Neuronal stem cell (in vitro differentiated cells): Measurements from ENCODE around the gene OTOGL.

Experiments
- DNase-seq: peaks from one replicate; pipeline ENCODE4 v3.0.0-alpha.2; 2013; ENCODE audit warnings: low spot score
- H2AFZ ChIP-seq: one replicate; pipeline ENCODE4 v1.6.1; 2013; ENCODE audit warnings: mild to moderate bottlenecking, low read length, inconsistent platforms
- H2AK5ac ChIP-seq: 2 replicates; pipeline ENCODE4 v1.6.1; 2013; ENCODE audit warnings: low read depth, mild to moderate bottlenecking, inconsistent platforms, low read length, moderate library complexity, mixed read lengths
- H2BK120ac ChIP-seq: 2 replicates; pipeline ENCODE4 v1.6.1; 2013; ENCODE audit warnings: low read depth, mild to moderate bottlenecking, inconsistent platforms, low read length, moderate library complexity, mixed read lengths
- H2BK12ac ChIP-seq: one replicate; pipeline ENCODE4 v1.6.1; 2013; ENCODE audit warnings: low read length, inconsistent platforms
- H2BK15ac ChIP-seq: 2 replicates; pipeline ENCODE4 v1.6.1; 2013; ENCODE audit warnings: mild to moderate bottlenecking, low read length, inconsistent platforms, mixed read lengths
- H2BK5ac ChIP-seq: one replicate; pipeline ENCODE4 v1.6.1; 2013; ENCODE audit warnings: inconsistent platforms, mild to moderate bottlenecking, low read length, moderate library complexity
- H3K14ac ChIP-seq: one replicate; pipeline ENCODE4 v1.6.1; 2013; ENCODE audit warnings: low read length, inconsistent platforms
- H3K18ac ChIP-seq: 2 replicates; pipeline ENCODE4 v1.6.1; 2013; ENCODE audit warnings: low read length, inconsistent platforms
- H3K23ac ChIP-seq: 2 replicates; pipeline ENCODE4 v1.6.1; 2013; ENCODE audit warnings: low read depth, mild to moderate bottlenecking, mixed read lengths, low read length, inconsistent platforms; ENCODE audit not compliant: poor library complexity
- H3K27ac ChIP-seq: replicated peaks from 3 replicates; pipeline ENCODE4 v1.5.1; 2013; ENCODE audit warnings: low read length, inconsistent platforms
- H3K27me3 ChIP-seq, 3 experiments: 2 replicates each; pipeline ENCODE4 v1.6.1; 2013; ENCODE audit warnings: low read length in 3 of 3, mild to moderate bottlenecking in 2 of 3, inconsistent platforms in 1 of 3, low read depth in 1 of 3, mixed read lengths in 1 of 3, moderate library complexity in 1 of 3; ENCODE audit not compliant: control insufficient read depth in 3 of 3, insufficient read depth in 3 of 3
- H3K36me3 ChIP-seq, 2 donors: replicated peaks in 1 of 2; 2 replicates each; pipeline ENCODE4 v1.6.1; 2013; ENCODE audit warnings: low read length in 2 of 2; ENCODE audit not compliant: control insufficient read depth in 2 of 2, insufficient read depth in 2 of 2
- H3K4ac ChIP-seq: 2 replicates; pipeline ENCODE4 v1.6.1; 2013; ENCODE audit warnings: inconsistent platforms, mild to moderate bottlenecking, low read length, moderate library complexity
- H3K4me1 ChIP-seq, 2 donors: 1 replicate in 1 of 2; 2 replicates in 1 of 2; pipeline ENCODE4 v1.6.1; 2013; ENCODE audit warnings: low read length in 2 of 2, low read depth in 1 of 2; ENCODE audit not compliant: control insufficient read depth in 2 of 2, insufficient read depth in 1 of 2
- H3K4me2 ChIP-seq: one replicate; pipeline ENCODE4 v1.6.1; 2013; ENCODE audit warnings: mild to moderate bottlenecking, low read length, inconsistent platforms; ENCODE audit not compliant: insufficient read depth, poor library complexity, severe bottlenecking
- H3K4me3 ChIP-seq, 2 donors: 2 replicates each; pipeline ENCODE4 v1.5.1; 2013; ENCODE audit warnings: low read length in 2 of 2, mild to moderate bottlenecking in 2 of 2, inconsistent platforms in 1 of 2, moderate library complexity in 1 of 2
- H3K79me1 ChIP-seq: one replicate; pipeline ENCODE4 v1.6.1; 2013; ENCODE audit warnings: low read depth, mild to moderate bottlenecking, inconsistent platforms, low read length, moderate library complexity
- H3K9ac ChIP-seq: one replicate; pipeline ENCODE4 v1.6.1; 2013; ENCODE audit warnings: mild to moderate bottlenecking, low read depth, low read length, inconsistent platforms; ENCODE audit not compliant: poor library complexity
- H3K9me3 ChIP-seq, 2 donors: replicated peaks in 1 of 2; 2 replicates each; pipeline versions ENCODE3 to v1.6.1; 2013; ENCODE audit warnings: low read length in 2 of 2, mild to moderate bottlenecking in 2 of 2, inconsistent platforms in 1 of 2, low read depth in 1 of 2, mixed read lengths in 1 of 2, moderate library complexity in 1 of 2; ENCODE audit not compliant: control insufficient read depth in 2 of 2, insufficient read depth in 1 of 2
- H4K8ac ChIP-seq: one replicate; pipeline ENCODE4 v1.6.1; 2013; ENCODE audit warnings: low read depth, mild to moderate bottlenecking, inconsistent platforms, low read length, moderate library complexity
- H4K91ac ChIP-seq: one replicate; pipeline ENCODE4 v1.6.1; 2013; ENCODE audit warnings: low read length, low read depth, mild to moderate bottlenecking, inconsistent platforms; ENCODE audit not compliant: poor library complexity
- WGBS, 2 donors: extraction: QIAGEN DNeasy Blood & Tissue Kit; methylation state at CpG; one replicate each; pipeline ENCODE4 v1.1.7; 2013; ENCODE audit warnings: missing lambda C conversion rate in 2 of 2, mixed read lengths in 1 of 2; ENCODE audit not compliant: insufficient read length in 2 of 2, insufficient replicate concordance in 1 of 2; ENCODE audit errors: extremely low coverage in 2 of 2; 5-methylcytosine and 5-hydroxymethylcytosine counted together

Gene OTOGL

DNA sequence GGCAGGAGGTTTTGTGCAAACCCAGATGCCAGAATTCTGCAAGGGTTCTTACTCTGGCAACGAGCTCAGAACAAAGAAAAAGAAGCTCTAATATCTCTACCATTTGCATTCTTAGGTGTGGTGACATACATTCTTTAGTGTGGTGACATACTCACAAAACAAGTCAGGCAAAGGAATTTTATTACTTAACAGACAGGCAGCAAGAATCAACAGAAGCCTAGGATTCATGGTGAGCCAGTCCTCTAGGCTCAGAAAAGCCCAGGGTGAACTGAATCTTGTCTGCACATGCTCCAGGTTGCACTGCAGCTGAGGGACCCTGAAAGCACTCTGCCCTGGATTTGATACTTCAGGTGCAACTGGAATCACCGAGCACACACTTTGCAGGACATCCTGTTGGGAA, 222.3 kb downstream of the OTOGL start:
- no peak overlapping the region for H3K23ac ChIP-seq
- no peak overlapping the region for H2BK12ac ChIP-seq
- no peak for DNase-seq
- H2AFZ ChIP-seq, result no peak overlapping the region
- peaks cover 0 to 2% (median 0%) of the 10 kb centered on the region in 3 experiments for H3K27me3 ChIP-seq
- no peaks in the 10 kb centered on the region for H3K79me1 ChIP-seq
- H3K36me3 ChIP-seq, result no peaks in the 10 kb centered on the region
- H3K4me2 ChIP-seq, result no peak overlapping the region
- no peak overlapping the region for H4K8ac ChIP-seq
- no peak overlapping the region for H2AK5ac ChIP-seq
- no peak overlapping the region for H3K18ac ChIP-seq
- H2BK120ac ChIP-seq, result no peak overlapping the region
- no peak overlapping the region for H4K91ac ChIP-seq
- H3K9ac ChIP-seq, result no peak overlapping the region
- no peak overlapping the region for H3K14ac ChIP-seq
- H3K27ac ChIP-seq, result no peak overlapping the region
- no peak overlapping the region for H2BK5ac ChIP-seq
- H3K9me3 ChIP-seq, result no peaks in the 10 kb centered on the region
- H3K4ac ChIP-seq, result no peak overlapping the region
- H2BK15ac ChIP-seq, result no peak overlapping the region
- H3K4me3 ChIP-seq, result no peak overlapping the region
- WGBS, 2 donors, result no CpG with 5 or more reads among the region's 2 CpGs
- peaks cover 0 to 6% of the 10 kb centered on the region in 2 donors for H3K4me1 ChIP-seq

DNA sequence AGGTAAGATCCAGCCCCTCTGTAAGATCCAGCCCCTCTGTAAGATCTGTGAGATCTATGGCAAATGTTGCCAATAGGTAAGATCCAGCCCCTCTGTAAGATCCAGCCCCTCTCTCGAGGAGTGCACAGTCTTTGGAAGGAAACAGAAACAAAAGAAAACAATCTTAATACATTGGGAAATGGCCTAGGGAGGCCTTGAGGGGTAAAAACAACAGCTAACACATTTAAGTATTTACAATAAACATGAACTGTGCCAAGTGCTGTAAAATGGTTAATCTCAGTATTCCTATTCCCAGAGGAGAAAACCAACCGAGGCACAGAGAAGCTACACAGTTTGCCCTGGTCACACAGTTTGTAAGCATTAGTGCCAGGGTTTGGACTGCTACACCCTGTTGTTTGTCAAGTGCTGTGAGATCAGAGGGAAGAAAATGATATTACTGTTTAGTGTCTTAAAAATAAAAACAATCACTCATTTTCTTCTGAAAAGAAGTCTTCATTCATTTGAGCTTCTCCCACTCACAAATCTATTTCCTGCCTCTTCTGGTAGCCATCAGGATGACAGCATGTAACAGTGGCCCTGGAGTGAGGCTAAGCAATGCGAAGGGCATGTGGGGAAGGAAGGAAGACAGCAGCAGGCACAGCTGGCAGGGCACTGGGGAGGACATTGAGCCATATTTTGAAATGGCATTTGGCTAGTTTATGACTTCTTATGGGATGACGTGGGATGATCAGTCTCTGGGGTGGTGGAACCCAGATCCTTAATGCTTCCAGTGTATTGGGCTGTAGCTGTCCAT, 226.0 kb downstream of the OTOGL start:
- Histone ChIP-seq H3K18ac (no peak overlapping the region), H2AFZ (no peak overlapping the region), H3K27me3 (peaks cover 0 to 2% (median 0%) of the 10 kb centered on the region in 3 experiments), H3K23ac (no peak overlapping the region), H3K27ac (no peak overlapping the region), H2BK5ac (no peak overlapping the region), H3K9me3 (no peaks in the 10 kb centered on the region), H4K91ac (no peak overlapping the region), H3K36me3 (no peaks in the 10 kb centered on the region), H3K4me3 (no peak overlapping the region), H3K4me1 (peaks cover 0 to 4% of the 10 kb centered on the region in 2 donors), H3K9ac (no peak overlapping the region), H2BK120ac (no peak overlapping the region), H4K8ac (no peak overlapping the region), H2BK12ac (no peak overlapping the region), H3K4ac (no peak overlapping the region), H2AK5ac (no peak overlapping the region), H3K14ac (no peak overlapping the region), H3K4me2 (no peak overlapping the region), H2BK15ac (no peak overlapping the region), H3K79me1 (no peaks in the 10 kb centered on the region)
- no peak for DNase-seq
- no CpG with 5 or more reads among the region's 4 CpGs for whole genome bisulfite sequencing, 2 donors

DNA sequence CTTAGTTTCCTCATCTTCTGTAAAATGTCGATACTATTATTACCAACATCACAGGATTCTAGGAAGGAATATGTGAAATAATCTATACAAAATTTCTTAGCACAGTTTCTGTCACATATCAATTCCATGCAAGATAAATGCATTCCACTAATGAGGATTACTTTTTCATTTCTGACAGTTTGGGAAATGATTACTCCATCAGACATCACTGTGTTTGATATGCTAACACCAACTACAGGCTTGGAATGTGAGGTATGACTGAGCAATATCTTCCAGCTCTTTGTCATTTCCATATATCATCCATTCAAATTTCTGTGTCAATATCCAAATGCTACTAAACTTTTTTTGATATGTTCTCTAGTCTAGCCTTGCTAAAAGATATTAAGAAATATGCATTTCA, 233.5 kb downstream of the OTOGL start:
- DNase-seq, result no peak
- Histone ChIP-seq H3K9ac (no peak overlapping the region), H2BK120ac (no peak overlapping the region), H2AK5ac (no peak overlapping the region), H2BK15ac (no peak overlapping the region), H2BK5ac (no peak overlapping the region), H3K4me1 (no peaks in the 10 kb centered on the region), H3K23ac (no peak overlapping the region), H3K79me1 (no peaks in the 10 kb centered on the region), H3K18ac (no peak overlapping the region), H3K4ac (no peak overlapping the region), H3K14ac (no peak overlapping the region), H3K9me3 (no peaks in the 10 kb centered on the region), H2AFZ (no peak overlapping the region), H3K27ac (no peak overlapping the region), H2BK12ac (no peak overlapping the region), H4K91ac (no peak overlapping the region), H3K4me2 (no peak overlapping the region), H3K27me3 (no peaks in the 10 kb centered on the region), H3K36me3 (no peaks in the 10 kb centered on the region), H3K4me3 (no peak overlapping the region), H4K8ac (no peak overlapping the region)
- no CpG with 5 or more reads among the region's 1 CpG for WGBS, 2 donors

DNA sequence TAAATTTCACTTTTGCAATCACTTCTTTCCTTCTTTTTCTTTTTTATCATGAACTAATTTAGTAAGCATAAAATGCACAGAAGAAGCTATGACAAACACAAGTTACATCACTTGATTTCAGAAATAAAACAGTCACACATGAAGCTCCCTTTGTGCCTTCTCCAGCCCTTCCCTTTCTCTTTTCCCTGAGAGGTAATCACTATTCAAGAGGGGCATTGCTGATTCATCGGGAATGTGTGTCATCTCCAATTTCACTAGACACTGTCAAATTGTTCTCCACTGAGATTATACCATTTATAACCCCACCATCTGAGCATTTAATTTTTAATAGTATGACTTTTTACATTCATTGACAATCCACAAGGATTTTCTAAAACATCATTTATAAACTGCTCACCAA, 253.1 kb downstream of the OTOGL start:
- no peak overlapping the region for H3K4me2 ChIP-seq
- H3K9me3 ChIP-seq, result no peaks in the 10 kb centered on the region
- H3K14ac ChIP-seq, result no peak overlapping the region
- H2BK120ac ChIP-seq, result no peak overlapping the region
- no peaks in the 10 kb centered on the region for H3K27me3 ChIP-seq
- H3K4me3 ChIP-seq, result no peak overlapping the region
- no CpG with 5 or more reads among the region's 1 CpG for WGBS, 2 donors
- H3K9ac ChIP-seq, result no peak overlapping the region
- no peak overlapping the region for H2BK15ac ChIP-seq
- H3K23ac ChIP-seq, result no peak overlapping the region
- H2BK5ac ChIP-seq, result no peak overlapping the region
- no peak overlapping the region for H3K4ac ChIP-seq
- no peak overlapping the region for H3K18ac ChIP-seq
- no peak overlapping the region for H2AK5ac ChIP-seq
- no peak overlapping the region for H4K91ac ChIP-seq
- H3K4me1 ChIP-seq, result peaks cover 0 to 3% of the 10 kb centered on the region in 2 donors
- H4K8ac ChIP-seq, result no peak overlapping the region
- H3K79me1 ChIP-seq, result no peaks in the 10 kb centered on the region
- no peaks in the 10 kb centered on the region for H3K36me3 ChIP-seq
- no peak overlapping the region for H2AFZ ChIP-seq
- H3K27ac ChIP-seq, result no peak overlapping the region
- no peak for DNase-seq
- no peak overlapping the region for H2BK12ac ChIP-seq
